Pulmonary artery endothelial cell (primary cell): ENCODE results near the gene PFKP. TPM values are rescaled to one million over a fixed set of nuclear protein-coding genes. Genes with fewer than 3 reads are reported as not detected.

ENCODE experiments used
- DNase-seq: peaks from one replicate; pipeline ENCODE4 v3.0.0-alpha.2; 2011; ENCODE audit warnings: low read depth, low spot score
- total RNA-seq: library from RNA; depleted of rRNA; stranded (reverse); fragments of >200 nt; gene quantifications from 2 replicates; pipeline ENCODE4 v1.2.3, GENCODE V29; 2014

PFKP gene
- total RNA-seq, 1 donor from 2014 or later = 471 TPM

DNA sequence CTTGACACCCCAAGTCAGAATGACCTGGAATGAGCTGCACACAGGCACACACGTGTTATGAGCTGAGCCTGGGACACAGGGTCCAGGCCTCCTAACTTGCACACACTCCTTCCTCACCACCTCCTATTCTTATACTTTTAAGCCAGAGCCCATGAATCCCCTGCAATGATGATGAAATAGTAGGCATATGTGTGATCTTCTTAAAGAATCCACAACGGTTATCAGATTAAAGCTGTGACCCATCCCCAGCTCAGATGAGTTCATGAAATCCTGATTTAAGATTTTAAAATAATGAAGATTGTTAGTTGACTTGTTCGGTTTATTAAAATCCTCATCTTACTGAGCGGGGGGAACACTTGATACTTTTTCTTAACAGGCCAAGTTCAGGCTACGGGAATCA lies 66.6 kb downstream of the PFKP start:
- no peak for DNase-seq

DNA sequence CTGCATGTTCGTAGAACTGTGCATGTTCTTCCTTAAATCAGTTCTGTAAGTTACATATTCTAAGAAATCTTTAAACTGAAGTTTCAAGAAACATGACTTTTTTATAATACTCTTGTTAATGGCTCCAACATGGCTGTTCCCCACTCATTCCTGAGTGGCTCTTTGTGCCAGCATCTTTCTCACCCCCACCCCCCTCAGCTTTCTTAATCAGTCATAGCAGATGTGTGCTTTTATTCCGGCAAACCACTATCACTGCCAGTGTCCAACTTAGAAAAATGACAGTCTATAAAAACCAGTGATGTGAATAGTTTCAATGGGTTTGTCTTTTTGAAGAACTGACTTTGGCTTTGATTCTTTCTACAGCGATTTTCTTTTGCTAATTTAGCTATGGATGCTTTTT lies 67.7 kb downstream of the PFKP start:
- no peak for DNase-seq

DNA sequence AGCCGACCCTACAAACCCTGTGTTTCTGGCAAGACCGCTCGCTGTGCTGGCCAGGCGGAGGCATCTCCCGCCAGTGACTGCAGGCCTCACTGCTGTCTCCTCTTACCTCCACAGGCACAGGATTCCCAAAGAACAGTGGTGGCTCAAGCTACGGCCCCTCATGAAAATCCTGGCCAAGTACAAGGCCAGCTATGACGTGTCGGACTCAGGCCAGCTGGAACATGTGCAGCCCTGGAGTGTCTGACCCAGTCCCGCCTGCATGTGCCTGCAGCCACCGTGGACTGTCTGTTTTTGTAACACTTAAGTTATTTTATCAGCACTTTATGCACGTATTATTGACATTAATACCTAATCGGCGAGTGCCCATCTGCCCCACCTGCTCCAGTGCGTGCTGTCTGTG lies 69.0 kb downstream of the PFKP start:
- no peak for DNase-seq

- DNase-seq = no peak
Measured at GRCh38 chr10:3136763-3137611, 69.6 kb downstream of the PFKP start.

GRCh38 chr10:3137958-3138726 lies 70.8 kb downstream of the PFKP start:
- DNase-seq = no peak

GRCh38 chr10:3139216-3139910 lies 72.0 kb downstream of the PFKP start:
- no peak for DNase-seq

DNA sequence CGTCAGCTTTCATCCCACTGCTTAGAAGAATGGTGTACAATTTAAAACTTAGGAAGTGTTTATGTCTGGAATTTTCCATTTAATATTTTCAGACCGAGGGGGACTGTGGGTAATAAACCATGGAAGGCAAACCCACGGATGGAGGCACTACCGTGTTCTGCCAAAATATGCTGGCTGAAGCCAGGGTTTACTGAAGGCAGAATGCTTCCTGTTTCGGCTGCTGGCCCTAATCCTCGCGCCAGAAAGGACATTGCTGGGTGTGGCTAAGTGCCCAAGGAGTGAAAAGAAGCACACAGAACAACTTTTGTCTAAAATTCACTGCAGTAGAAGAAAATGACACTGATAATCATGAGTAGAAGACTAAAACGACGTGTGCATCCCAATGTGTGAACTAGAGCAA lies 72.9 kb downstream of the PFKP start:
- no peak for DNase-seq

DNA sequence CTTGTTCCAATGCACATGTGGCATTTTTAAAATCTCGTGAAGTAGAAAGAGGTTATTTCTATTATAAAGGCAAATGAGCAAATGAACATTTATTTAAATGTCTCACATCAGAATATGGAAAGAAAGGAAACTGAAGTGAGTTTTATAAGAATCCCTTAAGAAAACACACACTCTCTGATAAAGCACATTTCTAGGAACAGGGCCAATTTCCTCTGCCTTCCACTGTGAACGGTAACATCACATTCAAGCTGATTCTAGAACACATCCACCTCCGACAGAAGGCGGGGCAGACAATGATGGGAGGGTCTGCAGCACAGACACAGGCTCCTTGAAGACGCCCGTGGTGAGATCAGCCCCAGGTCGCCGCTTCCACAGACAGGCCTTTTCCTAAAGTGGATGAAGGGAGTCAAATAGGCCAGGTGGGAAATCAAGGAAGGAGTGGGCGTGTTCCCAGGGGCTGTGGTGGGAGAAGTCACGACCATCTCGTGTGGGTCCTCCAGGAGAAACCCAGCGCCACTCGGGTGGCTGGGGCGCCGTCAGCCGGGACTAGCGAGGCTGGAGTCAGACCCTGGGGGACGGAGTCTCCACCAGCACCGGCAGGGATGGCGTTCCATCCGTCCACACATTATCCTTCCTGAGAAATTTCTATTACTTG lies 74.1 kb downstream of the PFKP start:
- DNase-seq = no peak

GRCh38 chr10:3142146-3142875 lies 75.0 kb downstream of the PFKP start:
- DNase-seq = no peak

DNA sequence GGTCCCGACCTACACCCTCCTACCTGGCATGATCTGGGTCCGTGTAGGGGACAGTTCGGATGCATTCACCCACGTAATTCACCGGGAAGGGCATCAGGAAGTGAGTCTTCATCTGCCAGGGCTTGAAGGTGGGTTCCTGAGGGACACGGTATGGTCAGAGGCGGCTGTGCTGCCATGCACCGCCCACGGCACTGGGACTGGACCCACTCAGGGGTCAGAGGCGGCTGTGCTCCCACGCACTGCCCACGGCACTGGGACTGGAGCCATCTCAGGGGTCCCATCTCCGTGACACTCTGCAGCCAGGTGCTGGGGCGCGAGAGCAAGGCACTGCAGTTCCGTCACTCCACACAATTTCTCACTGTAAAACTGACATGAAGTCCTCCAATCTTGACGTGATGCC lies 76.0 kb downstream of the PFKP start:
- DNase-seq = no peak

GRCh38 chr10:3143791-3144434 lies 76.6 kb downstream of the PFKP start:
- no peak for DNase-seq

DNA sequence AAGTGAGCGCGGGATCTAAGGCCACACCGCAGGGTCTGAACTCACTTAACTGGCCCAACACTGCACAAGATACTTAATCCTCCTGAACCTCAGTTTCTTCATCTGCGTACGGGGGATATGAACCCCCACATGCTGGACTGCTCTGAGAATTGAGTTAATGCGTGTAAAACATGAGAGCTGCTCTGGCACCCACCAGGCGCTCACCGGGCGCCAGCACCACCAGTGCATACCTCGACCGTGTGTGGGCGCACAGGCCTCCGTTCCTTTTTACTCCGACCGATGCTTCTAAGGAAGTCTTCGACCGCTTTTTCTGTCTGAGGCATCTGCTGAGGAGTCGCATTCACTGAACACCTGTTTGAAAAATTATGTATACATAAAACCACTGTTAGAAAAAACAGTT lies 78.0 kb downstream of the PFKP start:
- no peak for DNase-seq

GRCh38 chr10:3146289-3146688 lies 78.9 kb downstream of the PFKP start:
- no peak for DNase-seq

DNA sequence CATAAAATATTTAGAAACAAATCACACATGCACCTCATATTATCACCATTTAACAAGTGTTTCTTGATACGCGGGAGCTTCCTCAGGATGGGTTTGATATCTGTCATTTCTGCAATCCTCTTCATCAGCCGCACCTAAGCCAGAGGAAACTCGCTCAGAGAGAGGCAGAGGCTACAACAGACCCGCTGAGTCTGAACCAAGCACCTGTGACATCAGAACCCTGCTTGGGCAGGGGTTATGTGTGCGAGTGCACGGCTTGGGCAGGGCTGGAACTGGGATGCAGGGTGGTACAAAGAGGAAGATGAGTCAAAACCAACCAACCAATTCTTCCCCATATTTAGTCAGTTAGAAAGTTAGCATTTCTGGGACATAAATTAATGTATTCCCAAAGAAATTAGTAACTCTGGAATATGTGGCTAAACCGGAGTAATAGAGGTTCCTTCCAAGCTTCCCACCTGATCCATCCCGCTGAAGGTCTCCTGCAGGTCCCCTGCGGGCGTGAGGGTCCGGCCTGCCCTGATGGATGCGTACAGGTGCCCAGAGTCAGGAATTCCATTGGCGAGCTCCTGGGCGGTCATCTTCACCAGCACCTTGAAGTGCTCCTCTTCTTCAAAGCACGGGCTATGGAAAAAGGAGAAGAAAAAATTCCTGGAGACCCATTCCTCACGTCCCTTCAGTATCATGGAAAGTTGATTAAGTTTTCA lies 79.9 kb downstream of the PFKP start:
- DNase-seq = no peak

DNA sequence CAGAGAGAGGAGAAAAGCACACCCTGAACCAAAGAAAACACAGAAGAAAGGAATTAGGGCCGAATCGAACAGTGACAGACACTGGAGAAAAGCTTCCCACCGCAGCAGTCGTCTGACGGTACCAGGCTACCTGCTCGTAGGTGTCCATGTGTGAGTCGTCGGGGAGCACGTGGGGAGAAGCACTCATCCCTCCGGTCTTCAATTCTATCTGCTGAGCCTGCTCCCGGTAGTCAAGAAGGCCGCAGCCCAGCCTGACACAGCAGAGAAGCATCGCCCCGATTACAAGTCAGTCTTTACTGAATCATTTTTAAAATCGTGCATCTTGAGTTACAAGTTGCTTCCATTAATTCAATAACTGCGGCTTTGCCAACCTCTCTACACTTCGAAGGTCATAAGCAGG lies 80.7 kb downstream of the PFKP start:
- DNase-seq = no peak

DNA sequence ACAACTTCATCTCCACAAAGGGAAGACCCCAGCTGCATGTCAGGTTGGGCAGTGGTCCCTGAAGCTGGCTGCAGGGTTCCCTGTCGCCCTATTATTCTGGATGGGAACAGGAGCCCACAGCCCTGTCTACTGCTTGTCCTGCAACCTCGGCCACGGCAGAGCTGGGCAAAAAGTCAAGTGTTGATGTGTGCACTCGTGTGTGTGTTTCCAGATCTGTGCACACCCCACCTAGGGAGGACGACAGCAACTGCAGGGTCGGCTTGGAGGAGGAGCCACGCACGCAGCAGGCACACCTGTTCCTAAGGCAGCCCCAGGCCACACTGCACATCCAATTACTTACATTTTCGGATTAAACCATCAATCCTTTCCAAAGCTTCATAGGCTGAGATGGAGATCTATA lies 81.6 kb downstream of the PFKP start:
- no peak for DNase-seq

GRCh38 chr10:3149918-3150317 lies 82.6 kb downstream of the PFKP start:
- no peak for DNase-seq

DNA sequence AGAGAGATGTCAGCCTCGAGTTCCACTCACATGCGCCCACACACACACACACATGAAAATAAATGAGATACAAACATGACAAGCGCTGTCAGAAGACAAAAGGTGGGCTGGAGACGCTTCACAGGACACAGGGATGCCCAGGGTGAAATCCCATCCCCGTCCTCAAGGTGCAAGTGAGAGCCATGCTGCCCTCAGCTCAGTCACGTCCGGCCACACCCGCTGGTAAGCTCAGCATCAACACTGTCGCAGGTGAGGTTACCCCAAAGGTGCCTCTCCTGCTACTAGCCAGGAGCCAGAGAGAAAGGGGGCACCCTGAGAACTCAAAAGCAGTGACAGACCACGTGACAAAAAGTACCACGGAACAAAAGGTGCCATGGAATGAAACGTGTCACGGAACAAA lies 83.0 kb downstream of the PFKP start:
- DNase-seq = no peak

- no peak for DNase-seq
Measured at GRCh38 chr10:3150961-3151360, 83.6 kb downstream of the PFKP start.
